Mammary epithelial cell (primary cell): ENCODE measurements around the gene RORB.

ENCODE experiments used
- EZH2 ChIP-seq: IDR thresholded peaks from 2 replicates; pipeline ENCODE4 v1.6.1; 2012; ENCODE audit warnings: low read length, inconsistent platforms, borderline replicate concordance
- TF ChIP-seq, protein P1 (sequence below), 2 donors: IDR thresholded peaks in 1 of 2; conservative IDR thresholded peaks in 1 of 2; 2 replicates each; pipeline ENCODE4 v1.5.1; 2011 to 2012; ENCODE audit warnings: inconsistent platforms in 2 of 2, low read length in 2 of 2, mild to moderate bottlenecking in 2 of 2, control low read depth in 1 of 2, low read depth in 1 of 2; ENCODE audit not compliant: insufficient read depth in 1 of 2; ENCODE audit errors: extremely low read depth in 1 of 2

DNA sequence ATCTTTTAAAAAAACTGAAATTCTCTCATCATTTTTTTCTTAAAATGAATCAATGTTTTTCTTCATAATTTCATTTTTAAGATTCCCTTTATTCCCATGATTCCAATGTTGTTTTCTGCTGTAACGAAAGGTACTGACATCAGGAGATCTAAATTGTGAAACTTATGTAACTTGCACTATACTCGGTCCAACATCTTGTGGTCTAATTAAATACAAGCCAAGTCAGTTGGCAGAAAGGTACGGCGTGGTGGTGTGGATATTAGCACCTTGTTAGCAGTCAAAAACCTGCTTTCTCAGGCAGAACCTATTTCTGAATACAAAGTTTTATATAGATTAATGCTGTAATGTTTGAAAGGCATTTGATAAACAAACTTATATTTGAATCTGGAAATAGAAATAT, 20.1 kb downstream of the RORB start:
- TF ChIP-seq, protein P1, sequence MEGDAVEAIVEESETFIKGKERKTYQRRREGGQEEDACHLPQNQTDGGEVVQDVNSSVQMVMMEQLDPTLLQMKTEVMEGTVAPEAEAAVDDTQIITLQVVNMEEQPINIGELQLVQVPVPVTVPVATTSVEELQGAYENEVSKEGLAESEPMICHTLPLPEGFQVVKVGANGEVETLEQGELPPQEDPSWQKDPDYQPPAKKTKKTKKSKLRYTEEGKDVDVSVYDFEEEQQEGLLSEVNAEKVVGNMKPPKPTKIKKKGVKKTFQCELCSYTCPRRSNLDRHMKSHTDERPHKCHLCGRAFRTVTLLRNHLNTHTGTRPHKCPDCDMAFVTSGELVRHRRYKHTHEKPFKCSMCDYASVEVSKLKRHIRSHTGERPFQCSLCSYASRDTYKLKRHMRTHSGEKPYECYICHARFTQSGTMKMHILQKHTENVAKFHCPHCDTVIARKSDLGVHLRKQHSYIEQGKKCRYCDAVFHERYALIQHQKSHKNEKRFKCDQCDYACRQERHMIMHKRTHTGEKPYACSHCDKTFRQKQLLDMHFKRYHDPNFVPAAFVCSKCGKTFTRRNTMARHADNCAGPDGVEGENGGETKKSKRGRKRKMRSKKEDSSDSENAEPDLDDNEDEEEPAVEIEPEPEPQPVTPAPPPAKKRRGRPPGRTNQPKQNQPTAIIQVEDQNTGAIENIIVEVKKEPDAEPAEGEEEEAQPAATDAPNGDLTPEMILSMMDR (conservative IDR thresholded peaks at IDR 0.05 in 1 of 2, IDR thresholded peaks at IDR 0.05 in 1 of 2; ENCODE audit: extremely low read depth in 1 of 2, insufficient read depth in 1 of 2, low read depth in 1 of 2, low read length in 2 of 2), result no peak
- TF ChIP-seq EZH2, result no peak
